Measurements from ENCODE around the gene BTBD10. TPM values are rescaled to one million over a fixed set of nuclear protein-coding genes. Genes with fewer than 3 reads are reported as not detected.

The BTBD10 gene
- total RNA-seq, 1 experiment from 2014 or later: 23.3 TPM

GRCh38 chr11:13358596-13359270 is 104.3 kb downstream of the BTBD10 start:
- no CpG with 5 or more reads among the region's 6 CpGs for WGBS (ENCODE audit: extremely low coverage, insufficient read length, low lambda C conversion rate)
- Histone ChIP-seq H2BK12ac (ENCODE audit: insufficient read length, low read depth, low read length) (no peak overlapping the region), H4K8ac (replicated peaks; ENCODE audit: insufficient read length, low read depth, low read length) (no peak overlapping the region), H3K79me1 (ENCODE audit: insufficient read depth, low read depth, low read length, poor library complexity, severe bottlenecking) (no peaks in the 10 kb centered on the region), H3K23me2 (ENCODE audit: insufficient read length, low read depth, low read length, poor library complexity, severe bottlenecking) (no peaks in the 10 kb centered on the region), H3K27ac (ENCODE audit: insufficient read length, low read depth, low read length) (no peak overlapping the region), H2BK15ac (ENCODE audit: low read depth, low read length) (no peak overlapping the region), H4K20me1 (ENCODE audit: control insufficient read depth, insufficient read depth, insufficient read length) (no peaks in the 10 kb centered on the region), H3K18ac (ENCODE audit: insufficient read length, low read depth, low read length) (no peak overlapping the region), H3T11ph (ENCODE audit: low read length) (no peak overlapping the region), H4K5ac (ENCODE audit: insufficient read length, low read depth, low read length) (no peak overlapping the region), H3K14ac (ENCODE audit: insufficient read depth, low read length) (no peak overlapping the region), H3K4me2 (ENCODE audit: insufficient read depth, insufficient read length, low read length) (no peak overlapping the region), H3K4me1 (ENCODE audit: insufficient read depth, low read length) (peaks cover 2% of the 10 kb centered on the region; the same call in 1 of the 2 replicates), H4K91ac (ENCODE audit: insufficient read length, low read depth, low read length) (no peak overlapping the region), H3K9ac (ENCODE audit: extremely low read depth, insufficient read length, low read length) (no peak overlapping the region), H2BK5ac (ENCODE audit: insufficient read length, low read length) (no peak overlapping the region), H2BK120ac (ENCODE audit: low read depth, low read length, poor library complexity, severe bottlenecking) (no peak overlapping the region), H3K27me3 (ENCODE audit: insufficient read depth, low read length) (no peaks in the 10 kb centered on the region), H2AFZ (ENCODE audit: low read length) (no peak overlapping the region), H3K56ac (ENCODE audit: insufficient read length, low read depth, low read length) (no peak overlapping the region), H3K9me3 (ENCODE audit: control insufficient read depth, low read depth, low read length) (no peaks in the 10 kb centered on the region), H2BK20ac (ENCODE audit: low read depth, low read length, poor library complexity, severe bottlenecking) (no peak overlapping the region), H3K23ac (ENCODE audit: insufficient read length, low read depth, low read length) (no peak overlapping the region), H2AK5ac (ENCODE audit: insufficient read length, low read length) (no peak overlapping the region), H3K79me2 (ENCODE audit: insufficient read depth, low read length) (no peaks in the 10 kb centered on the region), H3K4ac (ENCODE audit: low read depth, low read length) (no peak overlapping the region)
- Mint-ChIP-seq H3K4me3 (no peak overlapping the region), H3K36me3 (ENCODE audit: insufficient read depth in 1 of 3, low read depth in 3 of 3) (no peaks in the 10 kb centered on the region), H3K27ac (no peak overlapping the region), H3K9me3 (no peaks in the 10 kb centered on the region), H3K27me3 (ENCODE audit: low read depth) (peaks cover 11% of the 10 kb centered on the region), H3K4me1 (peaks cover 2 to 7% of the 10 kb centered on the region in 2 experiments; a peak in 3 of 4 replicates)
- no peak for DNase-seq
- TF ChIP-seq CTCF (conservative IDR thresholded peaks at IDR 0.05): no peak

Measured in H9 (cell line).